DMS53 treated with DMSO at 0.1 percent for 48 hours (cell line): ENCODE measurements around the gene CPXM1.
"Not testable (repeated sequence)": the region's sequence is repeated elsewhere in the genome, so short reads cannot be mapped to it uniquely, and the experiment has no call there.

Experiments
- DNase-seq: peaks from one replicate; lab custom pipeline; 2025; ENCODE audit not compliant: unreplicated experiment; lab: John Stamatoyannopoulos, UW

CPXM1 gene

DNA sequence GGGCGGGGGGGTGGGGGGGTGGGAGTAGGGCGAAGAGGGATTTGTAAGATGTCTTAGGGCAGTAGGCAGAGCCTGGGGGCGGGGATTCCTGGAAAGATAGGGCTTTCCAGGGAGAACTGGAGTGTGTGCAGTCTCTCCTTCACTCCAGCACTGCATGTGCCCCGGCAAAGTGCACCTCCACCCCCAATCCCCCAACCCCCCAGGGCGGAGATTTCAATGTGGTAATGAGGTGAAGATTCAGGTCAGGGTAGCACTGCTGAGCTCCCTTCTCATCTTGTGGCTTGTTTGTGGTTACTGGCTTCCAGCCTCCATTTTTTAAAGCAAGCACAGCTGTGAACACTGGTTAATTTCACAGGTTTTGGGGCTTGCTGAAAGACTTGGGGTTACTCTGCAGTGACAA, 21.6 kb upstream of the CPXM1 start:
- no peak for DNase-seq

DNA sequence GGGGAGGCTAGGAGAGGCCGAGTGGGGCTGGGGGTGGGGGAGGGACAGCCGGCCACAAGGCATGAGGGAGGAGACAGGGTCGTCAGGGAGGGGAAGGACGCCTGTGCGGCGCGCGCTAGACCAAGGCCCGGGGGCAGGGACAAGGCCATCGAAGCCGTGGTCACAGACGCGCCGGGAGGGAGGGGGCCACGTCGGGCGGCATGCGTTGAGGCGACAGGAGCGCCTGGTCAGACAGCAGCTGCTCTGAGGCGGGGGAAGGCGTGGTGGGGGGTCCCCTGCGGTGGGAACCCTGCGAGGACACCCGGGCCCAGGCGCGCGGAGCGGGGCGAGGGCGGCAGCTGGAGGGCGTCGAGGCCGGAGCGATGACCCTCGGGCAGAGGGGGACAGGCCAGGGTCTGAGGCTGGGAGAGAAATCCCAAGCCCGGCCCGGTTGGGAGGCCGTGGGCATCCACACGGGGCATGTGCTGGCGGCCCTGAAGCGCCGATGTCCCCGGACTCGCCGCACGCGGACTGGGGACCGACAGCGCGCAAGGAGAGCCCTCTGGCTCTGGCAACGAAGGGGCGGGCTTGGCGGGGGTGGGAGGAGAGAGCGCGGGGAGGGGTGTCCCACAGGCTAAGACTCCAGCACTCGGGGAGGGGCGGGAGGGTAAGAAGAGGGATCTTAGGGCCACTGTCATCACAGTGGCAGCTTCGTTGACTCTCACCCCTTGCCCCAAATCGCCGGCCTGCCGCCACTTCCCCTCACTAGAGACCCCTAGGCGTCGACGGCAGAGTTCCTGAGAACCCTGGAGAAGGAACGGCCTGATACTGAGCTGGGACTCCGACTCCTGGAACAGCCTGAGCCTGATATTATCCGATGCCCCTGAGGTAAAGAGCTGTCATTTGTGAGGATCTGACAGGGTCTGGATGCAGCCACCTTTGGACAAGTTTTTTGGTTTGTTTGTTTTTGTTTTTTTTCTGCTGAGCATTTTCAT, 20.8 kb upstream of the CPXM1 start:
- DNase-seq: no peak

DNA sequence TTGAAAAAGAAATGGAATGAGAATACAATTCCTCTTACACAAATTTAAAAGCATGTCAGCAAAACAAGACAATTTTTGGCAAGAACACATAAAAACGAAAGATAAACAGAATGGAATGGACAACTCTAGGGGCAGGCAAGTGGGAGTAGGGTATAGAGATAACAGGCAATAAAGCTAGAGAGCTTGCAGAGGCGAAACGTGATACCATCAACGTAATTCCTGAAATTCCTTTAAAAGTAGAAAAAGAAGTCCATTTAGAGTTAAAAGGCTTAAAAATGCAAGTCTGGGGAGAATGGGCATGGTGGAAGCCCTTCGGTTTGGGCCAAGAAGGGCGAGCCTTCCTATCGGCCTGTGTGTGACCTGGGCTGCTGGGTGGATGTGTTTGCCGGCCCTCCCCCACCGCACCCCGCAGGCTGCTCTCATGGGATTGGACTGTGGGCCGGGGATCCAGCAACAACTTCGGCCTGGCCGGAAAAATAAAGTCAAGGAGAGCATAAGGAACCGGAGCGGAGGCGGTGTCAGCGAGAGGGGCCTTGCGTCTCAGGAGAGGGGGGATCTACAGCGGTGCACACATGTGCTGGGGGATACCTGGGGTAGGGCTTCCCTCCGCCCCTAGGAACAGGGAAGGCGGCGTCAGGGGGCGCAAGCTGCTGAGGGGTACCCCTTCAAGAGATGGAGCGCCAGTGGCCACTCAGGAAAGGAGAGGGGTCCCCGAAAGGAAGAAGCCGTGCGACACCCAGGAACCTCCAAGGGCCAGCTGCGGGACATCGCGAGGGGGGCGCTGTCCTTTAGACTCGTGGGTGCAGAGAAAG, 19.9 kb upstream of the CPXM1 start:
- no peak for DNase-seq

DNA sequence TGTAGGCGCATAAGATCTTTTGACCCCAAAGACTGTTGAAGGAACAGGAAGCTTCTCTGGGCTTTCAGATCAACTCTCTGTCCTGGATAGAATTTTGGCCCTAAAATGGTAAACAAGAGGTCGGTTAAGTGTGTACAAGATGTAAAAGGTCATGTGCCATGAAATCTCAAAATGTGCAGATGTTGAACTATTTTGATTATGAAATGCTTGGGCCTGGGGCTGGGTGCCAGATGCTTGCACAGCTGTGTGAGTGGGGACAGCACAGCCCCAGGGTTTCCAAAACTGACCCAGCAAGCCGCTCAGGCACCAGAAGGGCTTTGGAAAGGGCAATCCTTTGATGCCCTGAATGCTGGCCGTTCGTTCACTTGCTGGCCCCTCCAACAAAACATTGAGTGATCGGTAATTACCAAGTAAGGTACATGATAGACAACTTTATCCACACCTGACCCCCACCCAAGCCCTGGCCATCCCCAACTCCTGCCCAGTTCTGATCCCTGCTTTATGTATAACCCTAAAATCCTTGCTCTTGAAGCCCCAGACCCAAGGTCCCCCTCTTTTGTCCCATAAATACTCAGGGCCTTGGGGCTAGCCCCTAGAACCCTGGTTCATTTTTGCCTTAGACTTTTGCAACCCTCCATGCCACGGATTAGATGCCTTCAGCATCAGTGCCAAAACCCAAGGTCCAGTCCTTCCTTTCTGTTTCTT, 17.6 kb upstream of the CPXM1 start:
- DNase-seq: no peak

DNA sequence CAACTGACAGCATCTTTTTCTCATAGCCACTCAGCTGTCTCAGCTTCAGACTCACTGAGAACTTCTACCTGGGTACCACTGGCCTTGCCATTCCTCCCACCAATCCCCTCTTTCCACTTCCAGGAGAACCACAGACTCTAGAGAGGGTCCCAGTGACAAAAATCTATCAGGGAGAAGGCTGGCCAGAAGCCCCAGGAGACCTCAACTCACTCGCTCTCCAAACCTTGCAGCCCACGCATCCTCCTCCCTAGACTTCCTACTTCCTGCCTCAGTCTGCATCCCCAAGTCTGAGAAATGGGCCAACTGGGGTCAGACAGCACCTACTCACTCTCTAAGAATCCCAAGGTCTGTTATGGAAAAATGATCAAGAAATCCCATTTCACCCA, 16.9 kb upstream of the CPXM1 start:
- DNase-seq: no peak

DNA sequence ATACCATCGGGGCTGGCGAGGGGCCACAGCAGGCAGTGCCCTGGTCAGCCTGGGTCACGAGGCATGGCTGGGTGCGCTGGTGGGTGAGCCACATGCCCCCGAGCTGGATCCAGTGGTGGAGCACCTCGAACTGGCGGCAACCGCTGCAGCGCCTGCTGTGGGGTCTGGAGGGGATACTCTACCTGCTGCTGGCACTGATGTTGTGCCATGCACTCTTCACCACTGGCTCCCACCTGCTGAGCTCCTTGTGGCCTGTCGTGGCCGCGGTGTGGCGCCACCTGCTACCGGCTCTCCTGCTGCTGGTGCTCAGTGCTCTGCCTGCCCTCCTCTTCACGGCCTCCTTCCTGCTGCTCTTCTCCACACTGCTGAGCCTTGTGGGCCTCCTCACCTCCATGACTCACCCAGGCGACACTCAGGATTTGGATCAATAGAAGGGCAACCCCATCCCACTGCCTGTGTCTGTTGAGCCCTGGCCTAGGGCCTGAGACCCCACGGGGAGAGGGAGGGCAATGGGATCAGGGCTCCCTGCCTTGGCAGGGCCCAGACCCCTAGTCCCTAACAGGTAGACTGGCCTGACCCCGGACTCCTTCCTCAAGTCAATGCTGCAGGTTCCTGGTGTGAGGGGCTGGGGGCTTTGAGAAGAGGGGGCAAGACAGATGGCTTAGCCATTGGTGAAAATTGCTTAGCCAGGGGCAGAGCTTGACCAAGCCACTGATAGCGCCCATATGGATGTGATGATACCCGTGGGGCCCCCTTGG, 16.3 kb upstream of the CPXM1 start:
- DNase-seq: peak; percentile 3

DNA sequence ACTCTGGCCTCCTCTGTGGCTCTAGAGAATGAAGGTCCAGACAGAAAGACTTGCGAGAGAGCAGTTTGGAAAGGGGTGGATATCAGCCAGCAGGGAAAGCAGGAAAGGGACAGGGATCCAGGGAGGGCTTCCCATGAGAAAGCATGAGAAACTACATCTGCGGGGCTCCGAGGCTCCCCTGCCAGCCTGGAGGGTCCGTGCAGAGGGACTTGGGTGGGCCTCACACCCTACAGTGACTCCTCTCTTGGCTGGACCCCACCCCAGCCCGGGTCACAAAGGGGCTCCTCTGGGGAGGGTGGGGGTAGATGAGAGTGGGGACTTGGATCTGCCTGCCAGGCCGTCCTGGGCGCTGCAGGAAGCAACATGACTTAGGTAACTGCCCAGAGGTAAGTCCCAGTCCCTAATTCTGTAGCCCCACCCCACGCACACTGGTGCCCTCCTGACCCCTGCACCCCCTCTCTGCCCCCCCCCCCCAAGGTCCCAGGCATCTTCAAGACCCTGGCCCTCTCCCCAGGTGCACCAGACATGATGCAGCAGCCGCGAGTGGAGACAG, 15.7 kb upstream of the CPXM1 start, which contains the start of gene TMEM239:
Gene TMEM239 (plus strand): TSS at position 335 of the 553 bp plus-strand sequence. CDS start 191 bp downstream, at position 526.
- no peak for DNase-seq

DNA sequence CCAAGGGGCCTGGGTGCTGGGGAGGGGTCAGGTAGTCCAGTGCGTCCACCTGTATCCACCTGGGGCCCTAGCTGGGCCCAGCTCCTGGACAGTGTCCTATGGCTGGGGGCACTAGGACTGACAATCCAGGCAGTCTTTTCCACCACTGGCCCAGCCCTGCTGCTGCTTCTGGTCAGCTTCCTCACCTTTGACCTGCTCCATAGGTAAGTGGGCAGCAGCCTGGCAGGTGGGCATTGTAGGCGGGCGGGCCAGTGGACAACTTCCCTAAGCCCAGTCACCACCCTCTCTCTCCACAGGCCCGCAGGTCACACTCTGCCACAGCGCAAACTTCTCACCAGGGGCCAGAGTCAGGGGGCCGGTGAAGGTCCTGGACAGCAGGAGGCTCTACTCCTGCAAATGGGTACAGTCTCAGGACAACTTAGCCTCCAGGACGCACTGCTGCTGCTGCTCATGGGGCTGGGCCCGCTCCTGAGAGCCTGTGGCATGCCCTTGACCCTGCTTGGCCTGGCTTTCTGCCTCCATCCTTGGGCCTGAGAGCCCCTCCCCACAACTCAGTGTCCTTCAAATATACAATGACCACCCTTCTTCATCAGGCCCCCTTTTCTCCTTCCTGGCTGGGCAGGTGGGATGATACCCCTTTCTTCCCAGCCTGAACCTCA, 14.9 kb upstream of the CPXM1 start:
- no peak for DNase-seq

DNA sequence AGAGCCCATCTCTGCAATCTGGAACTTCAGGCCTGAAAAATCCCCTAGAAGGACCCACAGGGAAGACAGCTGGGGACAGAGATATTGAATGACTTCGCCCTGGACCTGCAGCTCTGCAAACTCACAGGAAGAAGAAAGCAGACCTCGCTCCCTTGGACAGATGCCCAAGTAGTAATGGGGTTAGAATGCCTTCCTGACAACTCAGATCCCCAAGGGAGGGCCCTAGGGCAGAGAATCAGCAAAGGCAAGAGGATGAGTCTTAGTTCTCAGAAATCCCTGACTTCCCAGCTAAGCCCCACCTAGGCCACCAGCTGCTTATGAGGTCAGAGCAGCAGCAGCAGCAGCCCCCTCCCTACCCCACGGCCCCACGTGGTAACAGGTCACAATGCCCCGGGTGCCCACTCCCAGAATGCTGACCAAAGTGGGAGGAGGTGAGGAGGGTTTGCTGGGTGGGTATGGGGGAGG, 14.2 kb upstream of the CPXM1 start, which contains the start of gene C20orf141:
Gene C20orf141 (plus strand): TSS at position 401 of the 465 bp plus-strand sequence. CDS start 198 bp downstream, outside the sequence.
- DNase-seq: no peak

DNA sequence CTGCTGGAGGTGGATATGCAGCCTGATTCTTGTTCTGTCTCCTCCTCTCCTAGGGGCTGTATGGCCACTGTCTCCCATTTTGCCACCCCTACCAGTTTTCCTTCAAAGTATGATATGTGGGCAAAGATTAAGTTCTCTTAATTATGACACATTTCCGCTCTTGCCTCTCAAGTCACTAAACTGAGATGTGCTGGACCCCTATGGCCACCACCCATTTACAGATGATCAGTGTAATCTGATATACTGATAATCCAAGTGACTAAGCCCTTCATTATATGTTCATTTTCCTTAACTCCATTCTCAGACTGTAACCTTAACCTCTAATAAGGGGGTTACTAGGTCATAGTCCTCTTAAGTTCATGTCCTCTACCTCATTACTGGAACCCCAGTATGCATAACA, 13.6 kb upstream of the CPXM1 start:
- DNase-seq: no peak

DNA sequence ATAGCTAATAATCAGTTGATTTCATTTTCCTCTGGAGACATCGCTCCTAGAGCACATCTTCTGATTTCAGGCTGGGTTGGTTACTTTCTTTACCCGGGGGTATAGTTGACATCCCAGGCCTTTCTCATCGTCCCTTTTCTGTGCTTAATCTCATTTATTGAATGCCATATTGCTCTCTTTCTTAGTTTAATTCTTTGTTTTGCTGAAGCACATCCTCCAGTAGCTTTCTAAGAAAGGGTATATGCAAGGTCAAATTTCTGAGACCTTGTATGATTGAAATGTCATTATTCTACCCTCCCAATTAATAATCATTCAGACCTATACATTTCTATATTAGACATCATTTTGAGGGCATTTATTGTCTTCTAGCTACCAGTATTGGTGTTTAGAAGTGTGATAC, 11.8 kb upstream of the CPXM1 start:
- no peak for DNase-seq

DNA sequence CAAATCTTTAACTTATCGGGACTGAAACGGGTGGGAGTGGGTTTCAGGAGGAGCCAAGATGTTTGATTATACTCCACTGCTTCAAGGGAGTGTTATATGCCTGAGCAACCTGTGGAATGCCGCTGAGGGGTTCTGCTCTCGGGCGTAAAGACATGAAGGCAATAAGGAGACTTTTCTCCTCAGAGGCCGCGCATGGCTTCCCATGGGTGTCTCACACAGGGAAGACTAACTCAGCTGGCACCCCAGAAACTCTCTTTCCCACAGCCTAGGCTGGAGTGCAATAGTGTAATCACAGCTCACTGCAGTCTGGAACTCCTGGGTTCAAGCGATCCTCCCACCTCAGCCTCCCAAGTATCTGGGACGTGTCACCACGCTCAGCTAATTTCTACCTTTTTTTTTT, 9.3 kb upstream of the CPXM1 start:
- DNase-seq: no peak

DNA sequence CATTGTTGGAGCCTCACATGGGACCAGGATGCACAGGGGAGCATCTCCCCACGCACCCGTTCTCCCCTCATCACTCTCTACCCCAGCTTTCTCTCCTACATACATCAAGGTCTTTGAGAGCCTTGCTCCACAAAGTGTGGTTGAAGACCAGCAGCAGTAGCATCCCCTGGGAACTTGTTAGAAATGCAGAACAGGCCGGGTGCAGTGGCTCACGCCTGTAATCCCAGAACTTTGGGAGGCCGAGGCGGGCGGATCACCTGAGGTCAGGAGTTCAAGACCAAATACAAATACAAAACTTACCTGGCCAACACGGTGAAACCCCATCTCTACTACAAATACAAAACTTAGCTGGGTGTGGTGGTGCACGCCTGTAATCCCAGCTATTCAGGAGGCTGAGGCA, 7.5 kb upstream of the CPXM1 start:
- not testable (repeated sequence) for DNase-seq

DNA sequence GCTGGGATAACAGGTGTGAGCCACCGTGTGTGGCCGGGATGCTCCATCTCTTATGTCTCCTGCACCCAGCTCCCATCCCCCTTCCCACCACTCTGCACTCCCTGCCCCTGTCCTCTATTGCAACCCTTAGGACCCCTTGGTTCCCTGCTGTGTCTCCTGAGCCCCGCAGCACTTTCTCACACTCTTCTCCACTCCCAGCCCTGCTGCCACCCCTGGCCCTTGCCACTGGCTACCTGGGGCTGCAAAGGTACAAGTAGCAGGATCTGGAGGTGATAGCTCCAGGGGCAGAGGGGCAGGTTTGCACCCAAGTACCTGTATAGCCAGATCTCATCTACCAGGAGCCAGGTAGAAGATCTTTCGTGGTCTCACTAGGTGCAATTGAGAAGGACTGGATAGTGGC, 6.6 kb upstream of the CPXM1 start:
- DNase-seq: no peak

DNA sequence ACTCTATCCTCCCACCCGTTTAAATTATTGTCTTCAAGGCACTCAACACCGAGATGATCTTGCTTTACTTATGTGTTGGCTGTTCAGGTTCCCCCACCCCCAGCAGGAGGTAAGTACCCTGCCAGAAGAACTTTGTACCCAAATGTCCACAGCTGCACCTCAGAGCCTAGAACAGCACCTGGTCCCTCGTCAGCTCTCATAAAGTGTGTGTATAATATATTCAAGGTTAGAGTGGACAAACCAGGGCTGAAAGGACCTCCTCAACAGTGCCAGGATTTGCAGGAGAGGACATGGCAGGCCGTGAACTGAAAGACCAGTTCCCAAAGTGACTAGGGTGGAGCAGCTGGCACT, 5.9 kb upstream of the CPXM1 start:
- DNase-seq: no peak

DNA sequence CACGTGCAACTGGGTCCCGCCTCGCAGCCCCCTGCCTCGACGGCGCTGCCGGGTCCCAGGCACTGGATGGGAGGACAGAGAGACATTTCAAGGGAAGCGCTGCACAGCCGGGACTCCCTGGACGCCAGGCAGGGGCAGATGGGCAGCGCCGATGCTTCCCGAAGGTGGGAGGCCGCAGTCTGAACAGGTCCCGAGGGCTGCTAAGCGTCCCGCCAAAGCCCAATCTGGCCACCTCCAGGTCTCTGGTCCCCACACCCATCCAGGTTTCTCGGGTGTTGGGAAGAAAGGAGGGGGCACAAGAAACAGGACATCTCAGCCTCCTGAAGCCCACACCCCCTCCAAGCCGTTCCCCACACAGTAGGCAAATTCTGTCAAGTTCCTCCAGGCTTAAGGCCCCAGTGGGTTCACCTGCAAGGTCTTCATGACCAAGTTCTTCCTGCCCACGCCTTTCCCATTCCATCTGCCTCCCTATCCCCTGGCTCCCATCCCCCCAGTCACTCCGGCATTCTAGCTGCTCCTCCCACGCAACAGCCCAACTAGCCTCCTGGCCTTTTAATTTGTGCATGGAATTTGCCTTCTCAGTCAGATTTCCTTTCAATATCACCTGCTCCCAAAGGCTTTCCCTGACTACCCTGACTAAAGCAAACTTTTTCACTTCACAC, 5.4 kb upstream of the CPXM1 start:
- no peak for DNase-seq

DNA sequence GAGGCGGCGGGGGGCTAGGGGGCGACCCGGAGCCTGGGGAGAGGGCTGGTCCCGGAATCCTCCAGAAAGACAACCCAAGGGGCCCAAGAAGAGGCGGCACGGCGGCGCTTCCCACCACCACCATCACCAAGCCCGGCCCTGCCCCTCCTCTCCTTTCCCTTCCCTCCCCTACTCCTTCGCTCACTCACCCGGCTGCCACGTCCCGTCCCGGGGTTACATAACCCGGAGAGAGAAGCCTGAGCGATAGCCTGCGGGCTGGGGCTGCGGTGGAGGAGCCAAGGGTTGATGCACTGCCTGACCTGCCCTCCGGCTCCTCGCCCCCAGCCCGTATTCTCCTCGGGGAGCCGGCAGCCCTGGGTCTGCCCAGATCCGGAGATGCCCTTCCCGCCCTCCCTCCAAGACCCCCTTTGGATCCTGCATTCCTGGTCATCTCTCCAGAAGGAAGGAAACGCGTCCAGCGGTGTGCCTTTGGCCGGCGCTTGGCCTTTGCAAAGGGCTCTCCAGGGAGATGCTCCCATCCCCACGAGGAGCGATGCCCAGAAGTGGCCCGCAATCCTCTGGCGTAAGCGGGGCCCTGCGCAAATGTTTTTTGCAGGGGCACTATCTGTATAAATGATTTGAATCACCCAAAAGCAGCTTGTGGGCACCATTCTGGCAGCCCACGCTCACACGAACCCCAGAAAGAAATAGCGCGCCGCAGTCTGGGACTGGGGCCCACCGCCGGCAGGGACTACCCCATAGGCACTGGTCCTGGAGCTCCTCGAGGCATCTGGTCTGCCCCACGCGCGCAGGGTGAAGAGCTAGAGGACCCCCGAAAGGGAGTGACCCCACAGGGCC, 4.6 kb upstream of the CPXM1 start:
- no peak for DNase-seq
